HG03558 (cell line): ENCODE results near the gene FH.

ENCODE experiments used
- ATAC-seq: cut with Tn5 transposase; IDR thresholded peaks from one replicate; pipeline ENCODE4 v1.9.1; 2021; ENCODE audit warnings: moderate number of reproducible peaks; ENCODE audit not compliant: unreplicated experiment; ENCODE audit errors: extremely low read depth

FH gene

DNA sequence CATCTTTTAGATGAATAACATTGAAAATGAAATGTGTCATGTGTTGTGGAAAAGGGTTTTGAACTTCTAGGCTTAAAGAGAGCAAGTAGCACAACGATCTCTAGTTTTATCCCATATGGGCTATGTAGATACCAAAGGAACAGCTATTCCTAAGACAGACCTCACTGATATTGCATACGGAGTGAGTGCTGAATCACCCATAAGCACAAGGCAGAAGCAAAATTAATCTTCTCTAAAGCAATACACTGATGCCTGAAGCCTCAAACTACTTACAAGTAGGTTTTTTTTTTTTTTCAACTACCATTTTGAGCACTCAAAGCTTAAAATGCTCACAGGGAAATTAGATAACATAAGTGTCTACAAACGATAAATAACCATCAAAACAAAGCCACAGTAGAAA is 7.6 kb upstream of the FH start:
- no peak for ATAC-seq

DNA sequence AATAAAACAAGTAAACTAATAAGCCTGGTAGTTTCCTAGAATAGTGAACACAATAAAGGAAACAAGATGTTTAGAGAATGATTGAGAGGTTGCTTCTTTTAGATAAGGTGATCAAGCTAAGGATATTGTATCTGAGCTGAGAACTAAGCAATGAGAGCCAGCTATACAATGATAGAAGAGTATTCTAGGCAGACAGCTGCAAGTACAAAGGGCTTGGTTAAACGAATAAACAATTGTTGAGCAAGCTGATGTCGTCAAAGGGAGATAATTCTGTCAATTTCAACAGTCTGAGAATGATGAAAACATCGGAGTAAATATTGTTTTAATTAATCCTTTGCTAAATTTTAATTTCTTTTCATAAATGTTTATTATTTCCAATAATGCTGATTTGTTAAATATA is 5.5 kb upstream of the FH start:
- no peak for ATAC-seq

DNA sequence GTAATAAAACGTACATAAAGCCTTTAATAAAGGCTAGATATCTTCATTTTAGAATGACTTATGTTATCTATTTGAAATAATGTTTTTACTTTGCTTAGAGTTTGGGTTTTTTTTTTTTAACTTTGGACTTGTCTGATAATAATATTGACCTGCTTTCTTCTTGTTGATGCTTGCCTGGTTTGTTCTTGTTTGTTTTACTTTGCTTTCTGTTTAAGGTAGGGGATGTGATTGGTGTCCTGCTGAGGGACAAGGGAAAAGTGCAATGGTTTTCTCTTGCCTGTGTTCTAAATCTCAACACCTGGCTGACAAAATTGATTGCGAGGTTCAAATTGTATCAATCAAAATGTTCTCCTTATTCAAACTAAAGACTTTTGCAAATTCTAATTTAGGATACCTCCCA is 2.2 kb upstream of the FH start:
- ATAC-seq, result no peak

DNA sequence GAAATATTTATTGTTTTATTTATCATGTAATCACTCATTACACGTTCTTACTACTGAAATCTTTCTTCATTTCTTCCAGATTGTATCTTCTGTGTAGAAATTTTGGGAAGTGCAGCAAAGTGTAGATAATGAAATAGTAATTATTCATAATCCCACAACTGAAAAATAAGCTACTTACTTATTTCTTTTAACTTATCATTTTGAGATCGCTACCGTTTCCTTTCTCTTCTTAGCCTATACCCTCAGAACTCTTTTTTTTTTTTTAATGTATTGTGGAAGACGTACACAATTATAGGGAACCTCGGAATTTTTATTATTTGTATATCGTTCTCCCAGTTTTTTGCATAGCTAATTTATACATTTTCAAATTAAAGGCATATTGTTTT is 518 bp upstream of the FH start:
- ATAC-seq, result no peak

DNA sequence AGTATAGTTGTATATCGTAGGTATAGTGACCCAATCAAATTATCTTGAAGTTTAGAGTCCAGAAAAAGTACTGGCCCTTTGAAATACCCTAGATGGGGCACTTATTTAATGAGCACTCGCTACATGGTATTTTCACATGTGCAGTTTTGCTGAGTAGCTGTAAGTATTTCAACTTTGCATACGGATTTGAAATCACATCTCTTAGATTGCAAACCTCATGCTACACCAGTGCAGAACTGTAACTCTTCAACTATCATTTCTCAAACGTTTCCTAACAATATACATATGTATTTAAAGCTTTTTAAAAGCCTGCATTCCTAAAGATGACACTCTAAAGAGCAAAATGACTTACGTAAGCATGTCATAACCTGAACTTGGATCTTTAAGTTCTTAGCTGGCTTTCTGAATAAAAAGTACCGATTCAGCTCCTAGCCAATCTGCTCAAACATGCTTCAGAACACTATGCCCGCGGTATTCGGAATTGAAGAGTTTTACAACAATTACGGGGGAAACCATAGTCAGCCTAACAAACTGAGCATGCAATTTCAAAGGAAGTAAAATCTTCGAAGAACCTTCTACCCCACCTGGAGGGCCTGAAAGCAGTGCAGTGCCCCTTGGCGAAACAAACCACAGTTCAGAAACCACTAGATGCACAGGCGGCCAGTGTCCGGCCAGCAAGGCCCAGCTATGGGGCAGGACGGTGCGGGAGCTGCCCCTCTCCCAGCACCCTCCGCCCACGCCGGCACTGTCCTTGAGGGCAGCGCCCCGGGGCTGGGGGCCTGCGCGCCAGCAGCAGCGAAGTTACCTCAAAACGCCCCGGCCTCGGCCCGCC is 863 bp downstream of the FH start:
- peak; percentile 14 for ATAC-seq

DNA sequence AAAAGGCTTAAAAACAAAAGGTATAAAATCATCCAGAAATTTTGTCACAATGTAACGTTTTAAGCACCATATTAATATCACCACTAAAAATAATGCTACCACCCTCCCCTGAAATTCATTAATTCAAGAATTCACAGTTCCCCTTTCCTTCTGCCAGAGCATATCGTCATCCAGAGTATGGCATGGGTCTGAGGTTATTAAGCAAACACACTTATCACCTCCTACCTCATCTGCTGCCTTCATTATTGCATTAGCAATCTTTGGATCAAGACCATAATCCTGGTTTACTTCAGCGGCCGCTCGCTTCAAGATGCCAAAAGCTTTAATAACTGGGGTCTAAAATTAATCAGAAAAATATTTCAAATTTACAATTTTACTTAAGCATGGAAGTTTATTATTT is 6.2 kb downstream of the FH start:
- ATAC-seq, result no peak

DNA sequence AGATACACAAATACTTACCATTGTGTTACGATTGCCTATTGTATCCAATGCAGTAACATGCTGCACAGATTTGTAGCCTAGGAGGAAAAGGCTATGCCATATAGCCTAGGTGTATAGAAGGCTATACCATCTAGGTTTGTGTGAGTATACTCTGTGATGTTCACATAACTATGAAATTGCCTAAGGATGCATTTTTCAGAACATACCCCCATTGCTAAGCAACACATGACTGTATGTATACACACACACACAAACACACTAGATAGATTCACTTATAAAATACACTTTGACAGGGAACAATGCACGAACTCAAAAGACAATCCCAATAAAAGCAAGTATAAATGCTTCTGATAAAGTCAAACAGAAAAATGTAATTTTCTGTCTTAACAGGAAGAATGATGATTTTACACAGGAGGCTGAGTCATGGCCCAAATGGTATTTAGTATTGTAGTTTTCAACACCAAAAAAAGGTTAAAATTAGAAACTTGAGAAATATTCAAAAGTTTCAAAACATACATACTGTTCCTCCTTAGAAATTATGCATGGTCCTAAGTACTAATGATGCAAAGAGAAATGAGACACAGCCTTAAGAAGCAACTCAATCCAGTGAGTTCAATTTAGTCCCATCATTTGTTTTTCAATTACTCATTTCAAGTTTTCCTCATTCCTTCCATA is 12.2 kb downstream of the FH start:
- ATAC-seq, result no peak

DNA sequence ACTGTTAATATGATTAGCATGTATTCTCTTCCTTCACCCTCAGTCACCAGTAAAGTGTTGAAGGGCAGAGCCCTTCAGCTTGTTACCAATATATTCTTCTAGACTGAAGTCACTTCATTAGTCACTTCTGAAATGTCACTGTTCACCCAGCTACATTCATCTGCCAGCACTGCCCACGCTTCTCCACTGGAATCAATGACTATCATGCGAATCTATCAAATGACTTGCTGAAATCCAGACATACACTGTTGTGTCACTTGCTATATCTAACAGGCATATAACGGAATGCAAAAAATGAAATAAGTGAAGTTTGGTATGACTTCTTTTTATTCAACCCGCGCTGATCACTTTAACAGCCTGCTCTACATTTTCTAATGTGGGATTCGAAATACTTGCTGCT is 16.1 kb downstream of the FH start:
- no peak for ATAC-seq

DNA sequence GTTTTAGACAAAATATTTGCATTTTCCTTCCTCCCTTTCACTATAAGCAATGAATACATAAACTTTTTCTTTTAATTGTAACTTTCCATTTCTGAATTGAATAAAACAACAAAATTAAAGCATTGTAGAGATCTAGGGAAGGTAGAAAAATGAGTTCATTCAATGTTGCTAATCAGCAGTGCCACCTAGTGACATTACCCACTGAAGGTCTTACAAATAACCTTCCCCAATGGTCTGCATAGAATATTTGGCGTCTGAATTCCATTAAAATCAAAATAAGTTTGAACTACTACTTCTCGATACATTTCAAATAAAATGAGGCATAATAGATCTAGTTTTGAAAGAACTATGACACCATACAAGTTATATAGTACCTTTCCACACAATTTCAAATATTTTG is 19.6 kb downstream of the FH start:
- no peak for ATAC-seq

DNA sequence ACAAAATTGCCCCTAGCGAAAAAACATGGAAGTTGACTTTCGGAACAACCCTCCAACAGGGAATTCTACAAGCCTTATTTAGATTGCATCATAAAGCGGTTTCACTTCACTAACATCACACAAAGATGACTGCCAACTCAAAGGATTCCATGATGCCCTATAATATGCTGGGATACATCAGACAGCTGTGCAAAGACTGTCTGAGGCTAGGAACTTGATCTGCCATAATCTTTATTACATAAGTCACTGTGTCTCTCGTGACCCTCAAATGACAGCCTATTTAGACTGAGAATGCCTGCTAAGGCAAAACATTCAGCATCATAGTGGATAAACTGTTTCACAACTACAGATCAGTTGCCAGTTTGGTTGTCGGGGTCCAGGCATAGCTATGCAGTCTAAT is 23.8 kb downstream of the FH start:
- ATAC-seq, result no peak

DNA sequence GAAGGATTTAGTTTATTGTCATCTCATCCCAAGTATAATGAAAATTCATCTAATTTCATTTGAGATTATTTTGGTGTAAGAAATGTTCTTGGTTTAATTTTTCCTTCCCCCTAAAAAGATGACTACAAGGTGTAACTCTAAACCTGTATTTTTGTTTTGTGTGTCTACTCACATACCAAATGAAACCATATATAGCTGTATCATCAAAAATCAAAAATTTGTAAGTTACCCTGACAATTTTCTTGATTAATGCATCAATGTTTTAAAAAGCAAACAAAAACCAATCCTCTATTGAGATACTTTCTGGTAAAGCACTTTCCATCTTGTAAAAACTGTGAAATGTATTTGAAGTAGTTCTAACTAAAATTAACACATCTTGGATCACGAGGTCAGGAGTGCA is 30.8 kb downstream of the FH start:
- no peak for ATAC-seq

DNA sequence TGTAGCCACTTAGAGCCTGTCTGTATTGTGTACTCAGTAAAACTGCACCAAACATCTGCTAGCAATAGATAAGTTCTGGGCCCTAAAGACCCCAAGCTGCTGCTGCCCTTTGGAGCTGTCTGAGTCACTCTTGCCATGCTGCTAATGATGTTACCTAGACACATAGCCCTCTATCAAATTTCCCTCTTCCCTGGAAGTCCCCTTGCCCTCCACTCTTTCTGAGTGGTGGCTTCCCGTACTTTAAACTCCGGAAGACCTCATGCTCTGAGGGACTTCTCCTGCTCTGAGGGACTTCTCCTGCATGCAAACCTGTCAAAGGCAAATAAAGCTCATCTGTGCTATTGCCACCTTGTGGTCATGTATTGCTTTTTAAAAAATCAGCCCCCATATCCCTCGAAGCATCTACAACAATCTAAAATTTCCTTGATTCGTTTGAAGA is 34.0 kb downstream of the FH start:
- peak; percentile 25 for ATAC-seq

DNA sequence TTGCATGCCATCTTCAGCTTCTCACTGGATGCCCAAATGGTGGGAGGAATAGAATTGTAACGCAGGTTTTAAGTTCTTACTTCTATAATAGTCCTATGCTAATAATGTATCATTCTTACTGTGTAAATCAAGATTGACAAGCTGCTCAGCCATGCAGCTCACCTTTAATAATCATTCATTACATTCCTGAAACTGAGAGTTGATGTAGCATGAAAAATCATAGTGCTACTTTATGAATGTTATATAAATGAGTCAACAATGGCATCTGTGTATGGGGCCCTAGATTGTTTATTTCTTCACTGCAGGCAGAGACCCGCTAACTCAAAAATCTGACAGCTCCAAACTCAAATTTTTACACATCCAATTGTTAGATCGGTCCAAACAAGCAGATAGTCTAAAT is 34.4 kb downstream of the FH start:
- peak; percentile 51 for ATAC-seq

DNA sequence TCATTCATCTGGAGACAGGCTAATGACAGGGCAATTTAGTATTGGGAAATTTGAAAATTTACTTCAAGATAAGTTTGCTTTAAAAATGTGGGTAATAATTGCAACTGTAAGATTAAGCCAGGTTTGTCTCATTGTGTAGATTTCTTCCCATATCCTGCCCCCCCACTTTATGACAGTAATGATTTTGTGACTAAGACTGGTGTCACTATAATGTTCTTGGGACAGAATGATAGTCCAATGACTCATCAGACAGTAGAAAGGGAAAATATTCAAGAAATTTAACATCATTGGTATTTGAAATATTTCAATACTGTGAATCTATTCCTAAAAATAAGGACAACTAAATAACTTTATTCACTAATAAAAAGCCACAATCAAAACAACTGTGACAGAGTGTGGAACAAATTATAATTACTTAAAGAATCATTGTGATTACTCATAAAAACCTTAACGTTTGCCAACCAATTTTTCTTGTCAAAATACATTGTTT is 36.7 kb downstream of the FH start:
- ATAC-seq, result no peak

DNA sequence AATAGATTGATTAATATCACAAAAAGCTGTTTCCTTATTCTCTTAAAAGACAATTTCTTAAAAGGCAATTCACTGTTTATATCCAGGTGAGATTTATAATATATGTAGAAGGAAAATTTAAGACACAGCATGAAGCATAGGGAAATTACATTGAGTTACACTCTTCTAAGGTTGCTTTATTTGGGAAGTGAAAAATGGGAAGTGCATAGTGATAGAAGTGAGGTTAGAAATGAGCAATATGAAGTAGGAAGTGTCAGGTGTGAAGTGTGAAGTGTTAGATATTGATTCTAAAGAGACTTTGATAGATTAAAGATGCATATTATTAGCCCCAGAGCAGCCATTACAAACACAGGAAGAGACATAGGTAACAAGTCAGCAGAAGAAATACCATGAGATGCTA is 40.3 kb downstream of the FH start:
- ATAC-seq, result no peak

DNA sequence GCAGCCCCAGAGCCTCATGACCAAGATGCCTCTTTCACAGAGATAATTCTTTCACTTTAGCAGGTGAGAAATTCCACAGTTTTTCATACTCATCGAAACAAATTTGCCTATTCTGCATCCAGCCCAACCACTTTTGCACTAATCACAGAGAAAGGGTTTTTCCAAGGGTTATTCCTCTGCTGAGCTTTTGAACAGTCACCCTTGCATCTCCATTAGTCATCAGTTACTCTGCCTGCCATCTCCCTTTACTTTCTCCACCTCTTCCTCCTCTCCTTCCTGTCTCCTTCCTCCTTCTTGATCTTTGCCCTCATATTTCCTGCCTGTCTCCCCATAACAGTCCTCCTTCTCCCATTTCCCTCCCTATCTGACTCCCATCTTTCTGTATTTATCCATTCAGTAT is 43.9 kb downstream of the FH start:
- no peak for ATAC-seq

DNA sequence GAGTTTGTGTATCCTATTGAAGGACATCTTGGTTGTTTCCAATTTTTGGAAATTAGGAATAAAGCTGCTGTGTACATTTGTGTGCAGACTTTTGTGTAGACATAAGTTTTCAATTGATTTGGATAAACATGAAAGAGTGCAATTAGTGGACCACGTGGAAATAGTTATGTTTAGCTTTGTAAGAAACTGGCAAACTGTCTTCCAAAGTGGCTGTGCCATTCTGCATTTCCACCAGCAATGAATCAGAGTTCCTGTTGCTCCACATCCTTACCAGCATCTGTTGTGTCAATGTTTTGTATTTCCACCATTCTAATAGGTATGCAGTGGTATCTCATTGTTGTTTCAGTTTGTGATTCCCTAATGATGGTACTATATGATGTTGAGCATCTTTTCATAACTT is 46.5 kb downstream of the FH start:
- no peak for ATAC-seq

DNA sequence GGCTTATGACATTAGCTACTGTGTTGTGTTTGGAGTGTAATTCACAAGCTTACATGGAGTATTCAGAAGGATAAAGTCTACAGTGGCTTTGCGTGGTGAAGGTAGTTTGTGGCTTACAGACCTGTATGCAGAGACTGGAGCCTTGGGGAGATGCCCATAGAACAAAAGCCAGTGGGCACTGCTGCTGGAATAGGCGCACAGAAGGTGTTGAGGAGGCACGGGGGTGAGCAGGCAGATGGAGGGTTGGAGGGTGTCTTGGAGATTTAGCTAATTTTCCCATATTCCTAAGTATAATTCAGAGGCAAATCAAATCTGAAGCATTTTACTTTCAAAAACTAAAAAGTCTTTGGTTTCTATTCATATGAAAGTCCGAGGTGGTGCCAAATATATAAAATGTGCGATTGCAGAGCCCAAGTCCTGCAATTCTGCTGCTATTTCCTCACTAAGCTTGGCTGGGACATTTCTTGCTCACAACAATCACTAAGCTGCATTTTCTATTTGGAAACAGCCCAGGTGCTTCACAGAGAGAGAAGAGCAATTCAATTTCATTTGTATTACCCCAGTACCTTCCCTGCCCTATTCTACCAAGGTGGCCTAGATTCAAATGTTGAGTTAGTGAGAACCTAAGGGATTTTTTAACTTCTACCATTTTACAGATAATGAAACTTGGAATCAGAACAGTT is 48.5 kb downstream of the FH start:
- no peak for ATAC-seq

DNA sequence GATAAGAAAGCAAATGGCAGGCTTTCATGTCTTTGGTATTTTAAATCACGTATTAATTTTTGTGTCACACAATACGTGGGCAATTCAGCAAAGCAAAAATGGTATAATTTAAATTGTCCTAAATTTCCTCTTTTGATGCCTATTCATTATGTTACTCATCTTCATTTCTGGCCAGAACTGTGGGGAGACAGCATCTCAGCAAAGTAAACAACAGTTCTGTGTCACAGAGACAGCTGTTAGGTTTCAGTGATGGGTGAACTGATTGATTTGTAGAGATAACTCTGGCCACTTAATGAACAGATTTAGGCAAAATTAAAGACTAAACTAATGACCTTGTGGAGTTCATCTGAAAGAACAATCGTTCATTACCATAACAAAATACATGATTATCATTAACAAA is 49.2 kb downstream of the FH start:
- no peak for ATAC-seq

DNA sequence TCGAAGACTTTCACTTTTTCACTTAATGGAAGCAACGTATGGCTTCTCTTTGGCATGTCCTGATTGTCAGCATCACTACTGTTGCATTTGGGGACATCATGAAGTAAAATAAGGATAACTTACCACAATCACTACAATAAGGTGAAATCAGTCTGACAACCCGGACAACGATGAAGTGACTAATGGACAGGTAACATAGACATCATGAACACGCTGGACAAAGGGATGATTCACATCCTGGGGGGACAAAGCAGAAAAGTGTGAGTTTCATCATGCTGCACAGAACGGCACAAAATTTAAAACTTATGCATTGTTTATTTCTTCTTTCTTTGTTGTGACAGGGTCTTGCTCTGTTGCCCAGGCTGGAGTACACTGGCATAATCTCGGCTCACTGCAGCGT is 53.9 kb downstream of the FH start:
- ATAC-seq, result no peak

DNA sequence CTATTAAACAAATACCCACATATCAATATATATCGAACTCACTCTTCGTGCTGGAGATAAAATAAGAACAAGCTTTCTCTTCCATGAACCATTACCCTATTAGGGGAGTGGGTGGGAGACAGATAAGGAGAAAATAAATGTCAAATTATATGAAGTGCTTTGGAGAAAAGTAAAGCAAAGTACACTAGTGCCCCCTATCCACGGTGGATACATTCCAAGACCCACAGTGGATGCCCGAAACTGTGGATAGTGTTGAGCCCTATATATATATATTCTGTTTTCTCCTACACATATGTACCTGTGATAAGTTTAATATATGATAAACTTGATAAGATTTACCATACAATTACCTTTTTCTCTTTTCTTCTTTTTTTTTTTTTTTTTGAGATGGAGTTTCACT is 54.6 kb downstream of the FH start:
- no peak for ATAC-seq
